GM18511 (cell line): ENCODE data around the gene PRDX4.
"Not testable (repeated sequence)": the region's sequence is repeated elsewhere in the genome, so short reads cannot be mapped to it uniquely, and the experiment has no call there.

Experiments used
- ATAC-seq: cut with Tn5 transposase; IDR thresholded peaks from one replicate; pipeline ENCODE4 v1.9.1; 2021; ENCODE audit warnings: mild to moderate bottlenecking, moderate library complexity; ENCODE audit not compliant: unreplicated experiment

PRDX4 gene

DNA sequence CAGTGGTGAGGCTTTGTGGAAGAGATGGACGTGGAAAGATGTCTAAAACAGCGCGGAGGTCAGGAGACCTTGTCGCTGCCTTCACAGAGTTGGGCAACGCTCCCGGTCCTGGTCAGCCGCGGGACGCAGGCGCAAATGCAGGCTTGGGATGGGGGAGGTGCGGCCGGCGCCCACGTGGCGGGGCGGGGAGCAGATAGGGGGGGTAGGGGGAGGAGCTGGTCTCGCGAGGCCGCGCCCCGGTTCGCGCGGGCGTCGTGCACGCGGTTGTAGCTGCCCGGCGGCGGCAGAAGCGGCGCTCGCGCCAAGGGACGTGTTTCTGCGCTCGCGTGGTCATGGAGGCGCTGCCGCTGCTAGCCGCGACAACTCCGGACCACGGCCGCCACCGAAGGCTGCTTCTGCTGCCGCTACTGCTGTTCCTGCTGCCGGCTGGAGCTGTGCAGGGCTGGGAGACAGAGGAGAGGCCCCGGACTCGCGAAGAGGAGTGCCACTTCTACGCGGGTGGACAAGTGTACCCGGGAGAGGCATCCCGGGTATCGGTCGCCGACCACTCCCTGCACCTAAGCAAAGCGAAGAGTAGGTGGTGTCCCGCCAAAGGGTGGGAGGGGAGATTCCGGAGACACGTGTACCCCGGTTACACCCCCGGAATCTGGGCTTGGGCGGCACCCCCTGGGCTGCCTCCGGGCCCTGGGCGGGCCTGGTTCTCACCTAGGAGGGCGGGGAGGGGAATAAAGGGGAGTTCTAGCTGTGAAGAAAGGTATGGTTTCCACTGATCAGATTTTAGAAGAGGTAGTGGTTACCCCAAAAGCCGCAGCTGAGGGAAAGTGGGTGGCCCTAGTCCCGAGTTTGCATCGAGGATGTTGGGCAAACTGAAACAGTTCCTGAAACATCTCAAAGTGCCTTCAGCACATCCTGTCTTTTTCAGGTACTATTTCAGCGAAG, at the start of gene PRDX4:
TSS of gene PRDX4 (plus strand) at position 255 of the 939 bp plus-strand sequence. CDS start at position 333, 78 bp downstream.
- ATAC-seq, result peak; percentile 66

DNA sequence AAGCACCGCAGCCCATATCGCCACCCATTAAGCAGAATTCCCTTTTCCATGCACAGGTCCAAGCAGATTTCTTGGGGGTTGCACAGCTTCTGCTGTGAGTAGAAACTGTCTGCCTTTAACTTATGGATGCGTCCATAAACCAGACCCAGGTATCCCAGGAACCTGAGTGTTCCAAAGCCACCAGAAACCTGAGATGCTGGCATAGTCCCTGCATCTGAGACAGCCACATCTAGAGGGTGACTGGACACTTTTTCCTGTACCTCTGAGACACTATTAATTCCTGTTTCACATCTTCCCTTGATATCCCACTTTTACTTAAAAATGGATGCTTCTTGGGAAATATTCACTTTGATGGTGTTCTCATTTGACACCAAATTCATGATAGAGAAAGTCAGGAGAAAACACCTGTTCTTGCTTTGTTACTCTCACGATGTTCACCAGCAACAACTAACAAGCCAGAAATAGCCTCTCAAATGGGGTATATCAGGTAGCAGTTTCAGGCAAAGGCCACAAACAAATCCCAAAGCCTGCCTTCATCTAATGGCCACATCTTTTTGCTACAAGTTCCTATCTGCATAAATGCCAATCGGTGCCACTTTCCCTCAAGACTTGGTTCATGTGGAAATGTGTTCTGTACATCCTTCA, 45.5 kb upstream of the PRDX4 start:
- ATAC-seq, result no peak

DNA sequence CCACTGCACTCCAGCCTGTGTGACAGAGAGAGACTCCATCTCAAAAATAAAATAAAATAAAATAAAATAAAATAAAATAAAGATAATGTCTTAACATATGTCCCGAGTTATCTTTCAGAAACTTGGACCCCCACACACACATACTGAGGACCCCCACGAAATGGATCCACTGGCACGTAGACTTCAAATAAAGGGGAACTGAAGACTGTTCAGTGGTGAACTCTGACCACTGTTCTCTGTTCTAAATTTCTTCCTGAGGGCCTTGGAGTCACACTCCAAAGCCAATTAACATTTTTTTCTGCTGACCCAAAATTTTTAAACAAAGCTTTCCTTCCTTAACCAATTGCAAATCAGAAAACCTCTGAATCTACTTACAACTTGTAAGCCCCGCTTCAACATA, 43.5 kb upstream of the PRDX4 start:
- peak; percentile 85 for ATAC-seq

DNA sequence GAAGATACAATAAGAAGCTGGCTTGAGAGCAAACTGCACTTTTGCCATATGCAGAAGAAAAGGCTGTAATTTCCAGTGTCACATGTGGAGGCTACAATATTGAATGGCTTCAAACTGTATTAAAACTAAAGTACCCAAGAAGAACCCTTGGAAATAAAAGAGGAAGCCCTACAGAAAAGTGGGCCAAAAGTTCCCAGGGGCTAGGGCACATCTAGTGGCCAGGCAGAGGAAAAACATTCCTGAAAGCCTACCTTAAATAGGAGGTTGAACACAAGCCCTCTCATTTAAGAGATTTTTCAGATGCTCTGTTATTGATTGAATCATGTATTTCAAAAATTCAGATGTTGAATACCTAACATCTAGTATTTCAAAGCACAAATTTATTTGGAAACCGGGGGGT, 40.6 kb upstream of the PRDX4 start:
- no peak for ATAC-seq

DNA sequence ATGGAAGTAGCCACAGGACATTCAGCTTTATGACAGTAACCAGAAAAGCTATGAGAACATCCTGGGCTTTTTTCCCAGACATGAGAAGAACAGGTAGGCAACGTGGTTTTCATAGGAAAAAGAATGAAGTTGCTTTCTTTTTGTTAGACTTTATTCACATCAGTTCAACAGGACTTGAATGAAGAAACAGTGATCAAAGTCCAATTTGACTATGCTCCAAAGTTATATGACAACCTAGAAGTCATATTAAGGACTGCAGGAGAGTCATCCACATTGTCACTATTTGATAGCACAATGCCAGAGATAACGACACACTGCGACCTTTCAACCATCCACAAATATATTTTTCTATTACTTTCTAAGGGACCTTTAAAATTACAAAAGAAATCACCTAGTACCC, 39.2 kb upstream of the PRDX4 start:
- ATAC-seq, result no peak

DNA sequence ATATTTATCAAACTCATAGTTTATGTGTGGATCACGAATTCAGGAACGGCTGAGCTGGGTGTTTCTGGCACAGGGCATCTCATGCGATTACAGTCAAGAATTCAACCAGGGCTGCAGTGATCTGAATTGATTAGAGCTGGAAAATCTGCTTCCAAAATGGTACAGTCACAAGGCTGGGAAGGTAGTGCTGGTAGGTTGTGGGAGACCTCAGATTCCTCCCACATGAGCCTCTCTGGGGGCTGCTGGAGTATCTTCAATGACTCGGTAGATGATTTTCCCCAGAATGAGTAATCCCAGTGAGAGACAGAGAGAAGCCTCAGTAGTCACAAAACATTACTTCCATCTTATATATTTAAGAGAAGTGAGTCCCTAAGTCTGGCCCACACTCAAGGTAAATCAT, 36.2 kb upstream of the PRDX4 start:
- ATAC-seq, result no peak

DNA sequence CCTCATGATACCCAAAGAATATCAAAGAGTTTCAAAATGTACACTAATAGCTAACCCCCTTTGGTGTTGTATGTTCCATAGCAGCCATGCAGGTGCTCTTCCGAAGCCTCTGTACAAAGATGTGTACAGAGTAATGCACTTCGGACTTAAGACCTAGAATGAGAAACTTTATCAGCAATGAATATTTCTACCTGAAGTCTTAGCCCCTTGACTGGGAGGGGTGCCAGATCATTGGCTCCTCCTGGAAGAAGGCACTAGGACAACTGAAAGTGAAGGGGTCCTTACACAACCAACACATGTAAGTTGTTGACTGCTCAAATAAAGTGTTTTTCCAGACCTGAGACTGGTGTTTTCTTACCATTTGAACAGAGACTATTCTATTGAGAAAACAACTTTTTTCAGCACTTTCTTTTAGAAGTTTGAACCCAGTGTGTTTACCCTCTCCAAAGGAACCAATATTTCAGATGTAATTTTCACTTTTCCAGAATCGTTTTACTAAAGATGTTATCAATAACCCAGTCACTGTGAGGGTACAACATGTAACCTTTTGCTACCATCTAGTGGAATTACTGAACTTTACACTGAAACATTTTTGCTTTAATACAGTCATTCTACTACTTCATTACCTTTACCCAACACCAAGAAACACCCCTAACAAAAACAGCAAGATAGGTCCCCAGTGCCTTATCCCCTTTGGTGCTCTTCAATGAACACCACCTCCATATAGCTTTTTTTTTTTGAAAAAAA, 33.3 kb upstream of the PRDX4 start:
- no peak for ATAC-seq

DNA sequence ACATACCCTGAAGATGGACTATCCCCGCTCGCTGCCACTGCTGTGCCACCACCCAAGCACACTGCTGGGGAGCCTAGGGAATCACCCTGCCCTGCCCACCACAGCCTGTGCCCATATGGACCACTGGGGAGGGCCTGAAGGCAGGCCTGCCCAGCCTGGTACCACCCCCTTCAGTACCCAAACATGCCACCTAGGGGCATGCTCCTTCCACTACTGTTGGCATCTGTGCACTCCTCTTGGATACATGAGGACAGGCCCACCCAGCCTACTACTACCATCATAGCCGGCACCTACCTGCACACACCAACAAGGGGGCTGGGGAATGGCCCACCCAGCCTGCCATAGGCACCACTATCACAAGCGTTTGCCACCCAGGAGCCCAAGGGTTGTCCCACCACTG, 30.1 kb upstream of the PRDX4 start:
- ATAC-seq, result no peak

DNA sequence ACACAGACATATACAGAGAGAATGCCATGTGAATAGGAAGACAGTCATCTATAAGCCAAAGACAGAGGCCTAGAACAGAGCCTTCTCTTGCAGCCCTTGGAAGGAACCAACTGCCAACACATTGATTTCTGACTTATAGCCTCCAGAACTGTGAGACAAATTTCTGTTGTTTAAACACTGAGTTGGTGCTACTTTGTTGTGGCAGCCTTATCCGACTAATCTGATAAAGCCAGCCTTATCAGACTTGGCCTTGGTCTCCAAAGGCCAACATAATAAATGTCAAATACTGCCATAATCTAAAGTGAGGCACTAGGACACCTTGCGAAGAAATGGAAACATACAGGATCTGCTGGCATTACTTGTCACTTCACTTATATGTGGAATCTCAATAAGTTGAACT, 24.3 kb upstream of the PRDX4 start:
- no peak for ATAC-seq

DNA sequence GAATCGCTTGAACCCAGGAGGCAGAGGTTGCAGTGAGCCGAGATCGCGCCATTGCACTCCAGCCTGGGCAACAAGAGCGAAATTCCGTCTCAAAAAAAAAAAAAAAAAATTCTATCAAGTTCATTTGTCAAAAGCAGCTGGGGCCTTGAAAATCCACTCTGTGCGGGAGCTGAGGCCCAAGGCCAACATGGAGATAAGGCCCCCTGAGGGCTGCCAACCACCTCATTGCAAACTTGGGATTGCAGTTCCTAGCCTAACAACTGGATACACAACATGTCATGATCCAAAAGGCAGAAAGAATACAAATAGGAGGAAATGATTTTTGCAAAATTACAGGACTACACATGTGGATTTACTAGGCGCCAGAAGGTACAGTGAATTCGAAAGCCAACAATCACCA, 22.5 kb upstream of the PRDX4 start:
- ATAC-seq, result no peak

DNA sequence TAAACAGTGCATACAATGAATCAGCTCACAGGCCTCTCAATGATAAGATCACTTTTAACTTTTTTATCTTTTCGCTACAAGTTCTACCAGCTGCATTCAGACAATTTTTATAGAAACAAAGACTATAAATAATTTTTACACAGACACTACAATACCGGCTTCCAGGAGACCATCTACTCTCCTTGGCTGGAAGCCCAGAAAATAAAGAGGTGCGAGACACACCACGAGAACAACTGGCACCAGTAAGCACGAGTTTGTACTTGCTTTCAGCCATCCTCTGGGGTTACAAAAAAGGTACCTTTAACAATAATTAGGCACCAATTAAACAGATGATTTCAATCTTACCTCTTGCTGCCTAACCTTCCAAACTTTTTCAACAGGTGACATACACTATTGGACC, 11.2 kb upstream of the PRDX4 start:
- no peak for ATAC-seq

DNA sequence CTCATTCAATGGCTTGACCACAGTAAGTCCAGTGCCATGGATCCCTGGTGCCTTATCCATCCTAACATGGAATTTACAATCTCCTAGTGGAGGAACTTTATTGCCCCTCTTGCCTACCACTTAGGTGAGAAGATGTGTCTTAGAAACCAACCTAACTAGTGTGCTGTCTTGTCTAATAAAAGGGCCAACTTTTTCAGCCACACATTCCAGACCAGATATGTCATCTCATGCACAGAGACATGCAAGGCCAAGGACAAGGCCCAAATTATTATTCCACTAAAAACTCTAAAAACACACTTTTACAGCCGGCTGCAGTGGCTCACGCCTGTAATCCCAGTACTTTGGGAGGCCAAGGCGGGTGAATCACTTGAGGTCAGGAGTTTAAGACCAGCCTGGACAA, 10.6 kb upstream of the PRDX4 start:
- ATAC-seq, result no peak

DNA sequence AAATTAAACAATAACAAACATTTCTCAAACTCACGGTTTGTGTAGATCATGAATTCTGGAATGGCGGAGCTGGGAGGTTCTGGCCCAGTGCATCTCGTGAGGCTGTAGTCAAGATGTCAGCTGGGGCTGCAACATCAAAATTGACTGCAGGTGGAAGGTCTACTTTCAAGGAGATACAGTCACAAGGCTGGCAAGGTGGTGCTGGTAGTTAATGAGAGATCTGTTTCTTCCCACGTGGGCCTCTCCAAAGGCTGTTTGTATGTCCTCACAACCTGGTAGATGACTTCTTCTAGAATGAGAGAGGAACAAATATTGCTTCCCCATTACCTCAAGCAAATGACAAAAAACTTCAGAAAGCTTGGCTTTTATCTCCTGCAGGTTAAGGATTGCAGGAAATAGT, 8.0 kb upstream of the PRDX4 start:
- ATAC-seq, result no peak

DNA sequence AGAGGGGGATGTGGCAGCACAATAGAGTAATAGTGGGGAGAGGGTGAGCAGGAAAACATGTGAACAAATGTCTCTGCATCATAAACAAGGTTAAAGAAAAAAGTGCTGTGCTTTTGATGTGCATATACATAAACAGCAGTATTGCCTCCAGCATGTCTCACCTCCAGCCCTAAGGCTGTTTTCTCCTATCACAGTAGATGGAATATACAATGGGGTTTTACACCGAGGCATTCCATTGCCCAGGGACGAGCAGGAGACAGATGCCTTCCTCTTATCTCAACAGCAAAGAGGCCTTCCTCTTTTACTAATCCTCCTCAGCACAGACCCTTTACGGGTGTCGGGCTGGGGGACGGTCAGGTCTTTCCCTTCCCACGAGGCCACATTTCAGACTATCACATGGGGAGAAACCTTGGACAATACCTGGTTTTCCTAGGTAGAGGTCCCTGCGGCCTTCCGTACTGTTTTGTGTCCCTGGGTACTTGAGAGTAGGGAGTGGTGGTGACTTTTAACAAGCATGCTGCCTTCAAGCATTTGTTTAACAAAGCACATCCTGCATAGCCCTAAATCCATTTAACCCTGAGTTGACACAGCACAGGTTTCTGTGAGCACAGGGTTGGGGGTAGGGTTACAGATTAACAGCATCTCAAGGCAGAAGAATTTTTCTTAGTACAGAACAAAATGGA, 7.1 kb upstream of the PRDX4 start:
- not testable (repeated sequence) for ATAC-seq

DNA sequence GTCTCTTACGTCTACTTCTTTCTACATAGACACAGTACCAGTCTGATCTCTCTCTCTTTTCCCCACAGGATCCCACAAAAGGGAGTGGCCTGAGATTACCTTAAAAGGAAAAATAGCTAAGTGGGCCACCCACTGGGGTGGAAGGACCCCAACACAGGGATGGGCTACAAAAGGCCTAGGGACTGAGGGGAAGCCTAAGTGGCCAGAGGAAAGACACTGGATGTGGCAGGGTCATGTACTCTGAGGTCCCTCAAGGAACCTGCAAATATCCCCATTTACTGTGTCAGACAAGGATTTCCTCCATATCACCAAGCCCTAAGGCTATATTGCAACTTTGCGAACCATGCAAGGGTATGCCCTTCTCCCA, 6.5 kb upstream of the PRDX4 start:
- ATAC-seq, result no peak

DNA sequence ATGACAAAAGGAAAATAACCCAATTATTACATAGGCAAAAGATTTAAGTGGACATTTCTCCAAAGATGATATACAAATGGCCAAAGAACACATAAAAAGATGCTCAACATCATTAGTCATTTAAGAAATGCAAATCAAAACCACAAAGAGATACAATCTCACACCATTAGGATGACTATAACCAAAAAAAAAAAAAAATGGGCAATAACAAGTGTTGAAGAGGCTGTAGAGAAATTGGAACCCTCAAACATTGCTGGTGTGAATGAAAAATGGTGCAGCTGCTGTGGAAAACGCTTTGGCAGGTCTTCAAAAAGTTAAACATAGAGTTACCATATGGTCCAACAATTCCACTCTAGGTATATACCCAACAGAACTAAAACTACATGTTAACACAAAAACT, 5.6 kb upstream of the PRDX4 start:
- ATAC-seq, result no peak

DNA sequence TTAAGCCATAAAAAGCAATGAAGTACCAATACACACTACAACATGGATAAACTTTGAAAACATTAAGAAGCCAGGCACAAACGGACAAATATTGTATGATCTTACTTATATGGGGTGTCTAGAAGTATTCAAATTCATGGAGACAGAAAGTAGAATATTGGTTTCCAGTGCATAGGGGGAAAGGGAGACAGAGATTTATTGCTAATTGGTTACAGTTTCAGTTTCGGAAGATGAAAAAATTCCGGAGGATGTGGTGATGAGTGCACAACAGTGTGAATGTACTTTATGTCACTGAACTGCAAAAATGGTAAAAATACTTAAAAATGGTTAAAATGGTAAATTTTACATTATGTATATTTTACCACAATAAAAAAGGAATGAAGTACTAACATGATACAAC, 5.1 kb upstream of the PRDX4 start:
- peak; percentile 61 for ATAC-seq

DNA sequence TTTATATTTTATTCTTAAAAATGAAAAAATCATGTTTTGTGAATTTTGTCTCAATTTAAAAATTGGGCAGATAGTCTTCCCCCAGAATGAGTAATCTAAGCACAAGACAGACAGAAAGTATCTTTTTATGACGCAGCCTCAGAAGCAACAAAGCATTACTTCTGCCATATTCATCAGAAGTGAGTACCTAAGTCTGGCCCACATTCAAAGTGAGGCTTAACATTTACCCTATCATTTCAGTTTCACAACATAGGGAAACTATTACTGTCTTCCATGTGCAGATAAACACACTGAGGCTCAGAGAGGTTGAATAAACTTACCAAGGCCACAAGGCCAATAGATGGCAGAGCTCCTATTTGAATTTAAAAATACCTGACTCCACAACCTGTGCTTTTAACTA, 4.4 kb upstream of the PRDX4 start:
- ATAC-seq, result peak; percentile 41

DNA sequence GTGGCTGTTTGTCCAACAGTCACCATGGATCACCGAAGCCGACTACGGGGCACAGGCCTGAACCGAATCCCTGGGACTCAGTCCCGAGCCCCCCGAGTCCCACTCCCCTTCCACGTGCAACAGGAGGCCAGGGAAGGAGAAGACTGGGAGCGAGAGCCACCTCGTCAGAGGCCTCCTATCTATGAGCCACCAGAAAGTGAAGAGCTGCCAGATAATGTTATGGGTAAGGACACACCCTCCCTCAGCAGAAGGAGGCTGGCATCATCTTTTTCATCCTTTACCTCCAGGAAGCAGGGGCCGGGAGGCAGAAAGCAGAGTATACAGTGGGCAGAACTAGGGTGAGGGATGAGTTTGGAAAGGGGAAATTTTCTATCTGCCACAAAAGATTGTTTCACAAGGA, 2.8 kb upstream of the PRDX4 start:
- no peak for ATAC-seq

DNA sequence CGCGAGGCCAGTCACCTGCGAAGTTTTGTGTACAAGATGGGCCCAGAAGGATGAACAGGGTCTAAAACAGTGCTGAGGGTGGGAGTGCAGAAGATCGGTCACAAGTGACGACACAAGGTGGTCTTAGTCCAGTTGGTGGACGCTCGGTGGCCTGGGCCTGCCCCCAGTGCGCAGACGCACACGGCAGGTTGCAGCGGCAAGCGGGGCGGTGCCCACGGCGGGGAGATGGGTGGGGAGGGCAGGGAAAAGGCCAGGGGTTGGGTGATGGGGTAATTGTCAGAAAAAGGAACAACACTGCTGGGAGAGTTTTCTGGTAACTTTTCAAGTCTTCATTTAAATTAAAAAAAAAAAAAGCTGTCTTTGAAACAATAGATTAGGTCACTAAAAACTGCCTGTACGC, 1.0 kb upstream of the PRDX4 start:
- ATAC-seq, result no peak

DNA sequence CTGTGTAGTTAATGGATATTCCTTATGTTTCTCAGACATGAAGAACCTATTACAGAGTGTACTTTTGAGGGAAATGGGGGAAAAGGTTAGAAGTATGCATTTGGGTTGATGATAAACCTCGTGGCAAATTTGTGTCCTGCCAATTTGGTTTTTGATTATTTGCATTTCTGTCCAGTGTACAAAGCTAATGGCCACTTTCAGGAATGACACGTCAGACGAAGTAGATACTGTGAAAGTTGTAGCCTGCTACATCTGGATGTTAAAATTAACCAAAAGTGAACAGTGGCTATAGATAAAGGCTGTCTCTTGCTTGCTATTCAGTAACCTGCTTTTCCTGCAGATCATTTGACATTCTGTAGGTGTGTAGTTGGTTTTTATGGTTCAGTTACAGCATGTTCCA, 1.0 kb downstream of the PRDX4 start:
- ATAC-seq, result peak; percentile 45
